Upper lobe of left lung (tissue), 6 donors: ENCODE measurements around the gene PIWIL4. TPM values are rescaled to one million over a fixed set of nuclear protein-coding genes. Genes with fewer than 3 reads are reported as not detected.

ENCODE experiments used
- ATAC-seq, 2 donors: fragments of 200-7000 bp; cut with Tn5 transposase; one replicate each; pipeline ENCODE4 v1.9.1; 2022; ENCODE audit warnings: mild to moderate bottlenecking in 2 of 2, moderate library complexity in 2 of 2; ENCODE audit not compliant: low FRiP score in 2 of 2
- DNase-seq, 2 donors: peaks; one replicate each; pipeline ENCODE4 v3.0.0-alpha.2; 2019 to 2020
- H3K27ac ChIP-seq, 4 donors: fragments of 200-600 bp; sonication (generic); one replicate each; pipeline ENCODE4 v1.5.1; 2016 to 2019
- H3K27me3 ChIP-seq, 4 donors: fragments of 200-600 bp; sonication (generic); one replicate each; pipeline ENCODE4 v1.5.1; 2017 to 2019
- H3K36me3 ChIP-seq, 4 donors: fragments of 200-600 bp; sonication (generic); one replicate each; pipeline ENCODE4 v1.5.1; 2016 to 2019
- H3K4me1 ChIP-seq, 4 donors: fragments of 200-600 bp; sonication (generic); one replicate each; pipeline ENCODE4 v1.5.1; 2018 to 2019
- H3K4me3 ChIP-seq, 4 donors: fragments of 200-600 bp; sonication (generic); one replicate each; pipeline ENCODE4 v1.5.1; 2017 to 2019; ENCODE audit warnings: mild to moderate bottlenecking in 2 of 4, moderate library complexity in 1 of 4
- H3K9me3 ChIP-seq, 4 donors: fragments of 200-600 bp; sonication (generic); one replicate each; pipeline ENCODE4 v1.5.1; 2018 to 2019
- CTCF ChIP-seq, 6 experiments: fragments of 450-650 bp in 4 of 6; fragments of 200-600 bp in 2 of 6; sonication (generic) in 2 of 6; IDR thresholded peaks; one replicate each; pipeline ENCODE4 v1.5.1; 2016 to 2019; ENCODE audit warnings: antibody characterized with exemption in 6 of 6
- EP300 ChIP-seq, 4 donors: sonication (generic); formaldehyde crosslinking; IDR thresholded peaks; one replicate each; pipeline ENCODE4 v1.5.1; 2017; ENCODE audit warnings: antibody characterized with exemption in 4 of 4, control low read depth in 2 of 4
- POLR2A ChIP-seq, 4 donors: fragments of 450-650 bp; IDR thresholded peaks; one replicate each; pipeline ENCODE4 v1.5.1; 2016 to 2017; ENCODE audit warnings: antibody characterized with exemption in 4 of 4, mild to moderate bottlenecking in 2 of 4
- POLR2AphosphoS5 ChIP-seq, 2 donors: sonication (generic); formaldehyde crosslinking; IDR thresholded peaks; one replicate each; pipeline ENCODE4 v1.5.1; 2017; ENCODE audit warnings: antibody characterized with exemption in 2 of 2
- WGBS, 2 donors: methylation state at CpG; one replicate each; pipeline ENCODE4 v1.1.5; 2017 to 2018; 5-methylcytosine and 5-hydroxymethylcytosine counted together
- total RNA-seq, 6 donors: library from RNA; depleted of rRNA in 4 of 6; stranded (reverse); fragments of >200 nt in 4 of 6; gene quantifications; one replicate each; pipeline versions ENCODE4 v1.1.0 to v1.2.1, GENCODE V29; 2016 to 2021
- donor health status: DM: no; HTN: no; CAD: no; lungs with moderate emphysema.
- donor health status: DM: no; HTN: yes; CAD: no; lungs with severe emphysema.

PIWIL4 gene
- total RNA-seq, 6 donors from 2014 or later, result 1.5 to 9.4 (median 4.8) TPM

DNA sequence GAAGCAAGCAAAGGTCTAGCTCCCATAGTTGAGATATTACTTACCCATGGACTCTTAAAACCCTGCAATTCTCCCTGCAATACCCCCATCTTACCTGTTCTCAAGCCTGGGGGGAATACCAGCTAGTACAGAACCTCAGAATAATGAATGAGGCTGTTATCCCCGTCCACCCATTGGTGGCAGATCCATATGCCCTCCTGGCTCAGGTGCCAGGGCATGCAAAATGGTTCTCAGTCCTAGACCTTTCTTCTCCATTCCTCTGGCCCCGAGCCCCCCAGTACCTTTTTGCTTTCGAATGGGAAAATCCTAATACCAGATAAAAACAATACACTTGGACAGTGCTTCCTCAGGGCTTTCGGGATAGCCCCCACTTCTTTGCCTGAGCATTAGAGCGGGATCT, 86.4 kb downstream of the PIWIL4 start:
- no peak overlapping the region for H3K4me3 ChIP-seq
- ATAC-seq (no peak), DNase-seq (no peak)
- TF ChIP-seq EP300 (IDR thresholded peaks at IDR 0.05) (no peak), POLR2AphosphoS5 (IDR thresholded peaks at IDR 0.05) (no peak), POLR2A (IDR thresholded peaks at IDR 0.05) (no peak), CTCF (IDR thresholded peaks at IDR 0.05) (no peak)
- WGBS, 2 donors, result 94% methylated on average over 5 of the region's 5 CpGs
- no peaks in the 10 kb centered on the region for H3K36me3 ChIP-seq
- H3K4me1 ChIP-seq, result peaks cover 0 to 9% (median 4%) of the 10 kb centered on the region in 4 donors
- no peaks in the 10 kb centered on the region for H3K9me3 ChIP-seq
- H3K27ac ChIP-seq, result no peak overlapping the region
- no peaks in the 10 kb centered on the region for H3K27me3 ChIP-seq

GRCh38 chr11:94654201-94654600, 87.0 kb downstream of the PIWIL4 start:
- peaks cover 0 to 13% (median 9%) of the 10 kb centered on the region in 4 donors for H3K4me1 ChIP-seq
- no peaks in the 10 kb centered on the region for H3K9me3 ChIP-seq
- H3K4me3 ChIP-seq, result no peak overlapping the region
- DNase-seq (peak in 1 of 2 donors; percentile 31), ATAC-seq (no peak)
- H3K27me3 ChIP-seq, result no peaks in the 10 kb centered on the region
- 93 to 94% methylated on average over 5 to 7 of the region's 7 CpGs for WGBS, 2 donors
- H3K36me3 ChIP-seq, result no peaks in the 10 kb centered on the region
- TF ChIP-seq POLR2AphosphoS5 (IDR thresholded peaks at IDR 0.05) (no peak), EP300 (IDR thresholded peaks at IDR 0.05) (no peak), POLR2A (IDR thresholded peaks at IDR 0.05) (no peak), CTCF (IDR thresholded peaks at IDR 0.05) (no peak)
- no peak overlapping the region for H3K27ac ChIP-seq

DNA sequence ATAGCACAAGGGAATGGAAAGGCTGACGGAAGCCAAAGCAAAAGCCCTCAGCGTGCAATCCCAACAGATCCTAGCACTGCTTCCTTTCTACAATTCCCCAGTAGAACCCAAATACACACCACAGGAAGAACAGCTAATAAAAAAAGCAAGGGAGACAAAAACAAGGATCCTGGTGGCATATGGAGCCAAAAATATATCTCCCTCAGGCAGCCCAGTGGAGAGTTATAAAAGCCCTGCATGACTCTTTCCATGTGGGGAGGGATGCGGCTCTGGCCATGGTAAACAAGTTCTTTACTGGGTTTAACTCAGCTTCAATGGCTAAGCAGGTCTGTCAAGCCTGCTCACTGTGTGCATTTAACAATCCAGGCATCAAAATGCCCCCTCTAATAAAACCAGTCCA, 88.1 kb downstream of the PIWIL4 start:
- H3K4me1 ChIP-seq, result peaks cover 0 to 13% (median 9%) of the 10 kb centered on the region in 4 donors
- 81 to 83% methylated on average over 3 of the region's 3 CpGs for WGBS, 2 donors
- ATAC-seq, result no peak

GRCh38 chr11:94655956-94656355, 88.8 kb downstream of the PIWIL4 start:
- H3K4me3 ChIP-seq, result no peak overlapping the region
- no peaks in the 10 kb centered on the region for H3K27me3 ChIP-seq
- TF ChIP-seq EP300 (IDR thresholded peaks at IDR 0.05) (no peak), POLR2A (IDR thresholded peaks at IDR 0.05) (no peak), CTCF (IDR thresholded peaks at IDR 0.05) (no peak)
- H3K36me3 ChIP-seq, result no peaks in the 10 kb centered on the region
- 91 to 96% methylated on average over 1 of the region's 1 CpG for WGBS, 2 donors
- no peak for ATAC-seq
- no peak overlapping the region for H3K27ac ChIP-seq
- DNase-seq, result no peak
- H3K9me3 ChIP-seq, result no peaks in the 10 kb centered on the region
- H3K4me1 ChIP-seq, result peaks cover 0 to 13% (median 9%) of the 10 kb centered on the region in 4 donors

More for the DNA sequence above, 88.1 kb downstream of the PIWIL4 start:
- Histone ChIP-seq H3K36me3 (no peaks in the 10 kb centered on the region), H3K9me3 (no peaks in the 10 kb centered on the region), H3K27me3 (no peaks in the 10 kb centered on the region), H3K4me3 (no peak overlapping the region), H3K27ac (no peak overlapping the region)
- TF ChIP-seq EP300 (IDR thresholded peaks at IDR 0.05) (no peak), CTCF (IDR thresholded peaks at IDR 0.05) (no peak), POLR2A (IDR thresholded peaks at IDR 0.05) (no peak), POLR2AphosphoS5 (IDR thresholded peaks at IDR 0.05) (no peak)
- no peak for DNase-seq

DNA sequence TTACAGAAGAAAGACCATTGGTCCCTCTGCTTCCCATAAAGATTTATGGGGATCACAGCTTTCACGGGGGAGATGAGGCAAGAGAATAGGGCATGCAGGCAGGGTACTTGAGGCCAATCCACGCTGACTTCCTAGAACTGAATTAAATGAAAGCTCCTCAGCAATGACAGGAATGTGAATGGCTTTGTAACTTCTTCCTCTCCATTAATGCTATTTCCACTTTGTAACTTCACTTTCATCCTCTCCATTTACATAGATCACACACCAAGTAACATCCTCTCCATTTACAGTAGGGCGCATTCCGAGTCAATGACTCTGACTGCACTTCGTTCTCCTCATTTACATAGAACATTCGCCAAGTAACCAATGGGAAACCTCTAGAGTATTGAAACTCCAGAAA, 89.8 kb downstream of the PIWIL4 start:
- DNase-seq, result no peak
- no peak overlapping the region for H3K27ac ChIP-seq
- H3K9me3 ChIP-seq, result no peaks in the 10 kb centered on the region
- peaks cover 0 to 13% (median 9%) of the 10 kb centered on the region in 4 donors for H3K4me1 ChIP-seq
- H3K4me3 ChIP-seq, result no peak overlapping the region
- TF ChIP-seq CTCF (IDR thresholded peaks at IDR 0.05) (no peak), POLR2A (IDR thresholded peaks at IDR 0.05) (no peak), EP300 (IDR thresholded peaks at IDR 0.05) (no peak), POLR2AphosphoS5 (IDR thresholded peaks at IDR 0.05) (no peak)
- ATAC-seq, result no peak
- no peaks in the 10 kb centered on the region for H3K27me3 ChIP-seq
- no peaks in the 10 kb centered on the region for H3K36me3 ChIP-seq
- 84 to 88% methylated on average over 6 of the region's 6 CpGs for WGBS, 2 donors
